DMS153 (cell line): ENCODE results near the gene PGBD4.
A peak's percentile ranks its signal among the peaks of the same experiment; 100 is the strongest.

Experiments
- DNase-seq: peaks from one replicate; lab custom pipeline; 2025; lab: John Stamatoyannopoulos, UW

PGBD4 gene

DNA sequence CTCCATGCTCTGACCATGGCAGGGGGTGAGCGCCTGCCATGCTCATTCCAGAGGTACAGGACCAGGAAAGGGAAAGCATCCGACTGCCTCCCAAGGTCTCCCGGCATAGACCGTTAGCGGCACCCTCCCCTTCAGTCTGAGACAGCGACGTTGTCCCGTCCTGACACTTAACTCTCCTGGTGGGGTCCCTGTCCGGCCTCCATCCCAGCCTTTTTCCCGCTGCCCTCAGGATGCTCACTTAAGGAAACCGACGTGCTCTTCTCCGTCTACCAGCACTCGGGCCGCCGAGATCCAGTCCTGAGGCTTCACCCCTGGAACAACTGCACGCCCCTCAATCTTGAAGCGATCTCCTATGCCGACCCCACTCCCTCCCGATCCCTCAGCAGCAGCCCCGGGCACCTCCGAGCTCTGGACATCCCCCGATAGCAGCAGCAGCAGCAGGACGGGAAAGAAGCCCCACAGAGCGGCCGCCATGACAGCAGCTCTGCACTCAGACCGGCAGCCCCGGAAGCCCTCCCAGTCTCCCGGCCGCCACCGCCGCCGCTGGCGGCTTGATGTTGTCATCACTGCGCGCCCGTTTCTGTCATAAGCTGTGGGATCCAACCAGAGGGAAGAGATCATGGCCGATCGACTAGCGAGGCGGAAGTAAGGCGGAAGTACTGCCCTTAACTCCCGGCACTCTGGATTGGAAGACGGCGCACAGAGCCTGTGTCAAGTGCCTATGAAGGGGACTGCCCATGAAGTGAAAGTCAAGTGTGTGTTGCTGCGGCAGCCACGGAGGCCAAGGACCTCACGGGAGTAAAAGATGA lies at the start of gene PGBD4, which contains the start of gene EMC7:
Gene PGBD4, plus strand, starts transcription at position 718 of the 809 bp plus-strand sequence. CDS start 449 bp downstream, outside the sequence.
Gene EMC7, minus strand, starts transcription at position 497 of the 809 bp plus-strand sequence. Its CDS starts 23 bp downstream, at position 474.
- DNase-seq, result peak; percentile 90

DNA sequence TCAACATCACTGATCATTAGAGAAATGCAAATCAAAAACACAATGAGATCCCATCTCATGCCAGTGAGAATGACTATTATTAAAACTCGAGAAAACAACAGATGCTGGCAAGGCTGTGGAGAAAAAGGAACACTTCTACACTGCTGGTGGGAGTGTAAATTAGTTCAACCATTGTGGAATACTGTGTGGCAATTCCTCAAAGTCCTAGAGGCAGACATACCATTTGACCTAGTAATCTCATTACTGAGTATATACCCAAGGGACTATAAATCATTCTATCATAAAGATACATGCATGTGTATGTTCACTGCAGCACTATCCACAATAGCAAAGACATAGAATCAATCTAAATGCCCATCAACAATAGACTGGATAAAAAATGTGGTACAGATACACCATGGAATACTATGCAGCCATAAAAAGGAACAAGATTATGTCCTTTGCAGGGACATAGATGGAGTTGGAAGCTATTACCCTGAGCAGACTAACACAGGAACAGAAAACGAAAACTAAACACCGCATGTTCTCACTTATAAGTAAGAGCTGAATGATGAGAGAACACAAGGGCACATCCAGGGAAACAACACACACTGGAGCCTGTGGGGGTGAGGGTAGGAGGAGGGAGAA lies 47.7 kb upstream of the PGBD4 start:
- DNase-seq, result no peak

DNA sequence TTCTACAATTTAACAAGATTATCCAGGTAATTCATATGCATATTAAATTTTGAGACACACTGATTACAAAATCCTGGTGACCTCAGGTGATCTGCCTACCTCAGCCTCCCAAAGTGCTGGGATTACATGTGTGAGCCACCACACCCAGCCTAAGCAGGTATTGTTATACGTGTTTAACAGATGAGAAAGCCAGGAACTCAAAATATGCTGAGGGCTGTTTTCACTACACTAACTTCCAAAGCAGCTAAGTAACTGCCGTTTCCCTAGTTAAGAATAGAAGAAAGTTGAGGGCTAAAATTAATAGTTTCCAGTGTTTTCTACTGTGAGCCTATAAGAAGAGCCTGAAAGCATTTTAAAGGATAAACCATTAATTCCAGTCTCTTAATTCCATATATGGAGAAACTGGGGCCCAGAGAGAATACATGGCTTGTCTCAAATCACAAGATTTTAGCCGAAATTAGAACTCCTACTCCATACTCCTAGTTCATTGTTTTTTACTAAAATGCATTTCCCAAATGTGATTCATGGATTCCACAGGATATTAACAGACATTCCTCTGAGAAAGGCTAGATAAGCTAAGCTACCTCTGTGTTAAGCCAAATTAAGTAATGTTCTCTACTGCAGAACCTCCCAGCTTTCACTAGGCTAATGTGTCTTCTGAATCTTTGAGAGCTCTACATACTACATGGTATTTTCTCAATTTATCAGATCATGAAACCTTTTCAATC lies 45.9 kb upstream of the PGBD4 start:
- no peak for DNase-seq

DNA sequence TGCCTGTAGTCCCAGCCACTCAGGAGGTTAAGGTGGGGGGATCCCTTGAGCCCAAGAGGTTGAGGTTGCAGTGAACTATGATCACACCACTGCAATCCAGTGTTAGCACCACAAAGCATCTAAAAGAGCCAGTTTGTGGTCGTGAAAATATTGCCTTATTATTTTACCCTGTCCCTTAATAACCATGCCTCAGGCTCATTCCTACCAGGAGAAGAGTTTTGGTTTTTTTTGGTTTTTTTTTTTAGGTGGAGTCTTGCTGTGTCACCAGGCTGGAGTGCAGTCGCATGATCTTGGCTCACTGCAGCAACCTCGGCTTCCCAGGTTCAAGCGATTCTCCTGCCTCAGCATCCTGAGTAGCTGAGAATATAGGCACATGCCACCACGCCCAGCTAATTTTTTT lies 45.0 kb upstream of the PGBD4 start:
- no peak for DNase-seq

DNA sequence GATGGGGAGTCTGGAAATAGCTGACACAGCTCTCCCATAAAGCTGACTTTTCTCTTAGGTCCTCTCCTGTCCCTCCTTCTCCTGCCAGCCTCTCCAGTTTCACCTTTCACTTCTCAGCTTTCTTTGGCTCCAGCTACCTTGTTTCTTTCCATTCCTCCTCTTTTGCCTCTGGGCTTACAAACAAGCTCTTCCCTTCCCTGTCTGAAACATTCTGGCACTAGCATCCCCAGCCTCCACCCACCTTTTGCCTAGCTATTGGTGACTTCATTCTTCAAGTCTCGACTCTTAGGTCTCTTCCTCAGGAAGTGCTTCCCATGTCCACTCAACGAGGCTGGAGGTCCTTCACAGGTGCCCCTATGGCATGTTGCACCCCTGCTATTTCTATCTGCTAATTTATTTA lies 42.4 kb upstream of the PGBD4 start:
- DNase-seq, result no peak

DNA sequence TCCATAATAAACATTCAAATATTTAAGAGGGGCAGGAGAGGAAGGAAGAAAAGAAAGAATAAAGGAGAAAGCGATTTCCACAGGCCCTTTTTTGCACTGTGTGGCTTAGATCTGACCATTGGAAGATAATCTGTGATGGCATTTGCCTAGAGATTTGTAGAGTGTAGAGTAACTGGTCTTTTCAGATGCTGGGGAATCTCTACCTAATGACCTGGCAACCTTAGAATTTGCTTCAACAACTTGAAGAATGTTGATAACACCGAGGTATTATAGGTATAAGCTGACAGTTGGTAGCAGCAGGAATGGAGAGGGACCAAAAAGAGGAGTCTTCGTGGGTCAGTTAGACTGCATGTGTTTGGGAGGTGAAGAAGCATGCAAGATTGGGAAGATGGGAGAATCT lies 41.9 kb upstream of the PGBD4 start:
- DNase-seq, result no peak

DNA sequence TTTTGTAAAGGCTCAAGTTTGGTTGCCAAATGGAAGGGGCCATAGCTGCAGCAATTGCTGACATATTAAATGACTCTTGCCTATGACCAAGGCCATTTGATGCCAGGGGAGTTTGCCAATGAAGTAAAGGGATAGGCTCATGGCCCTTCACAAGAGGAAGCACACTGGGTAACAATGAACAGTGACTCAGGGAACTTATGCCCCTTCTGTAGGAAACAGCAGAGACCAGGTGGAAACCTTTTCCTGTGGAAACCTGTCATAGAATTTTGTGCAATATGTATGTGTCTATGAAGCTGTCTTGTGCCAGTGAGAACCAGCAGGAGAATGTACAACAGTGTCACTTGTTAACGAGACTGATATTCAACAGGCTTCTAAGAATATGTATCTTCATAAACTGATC lies 37.4 kb upstream of the PGBD4 start:
- no peak for DNase-seq

DNA sequence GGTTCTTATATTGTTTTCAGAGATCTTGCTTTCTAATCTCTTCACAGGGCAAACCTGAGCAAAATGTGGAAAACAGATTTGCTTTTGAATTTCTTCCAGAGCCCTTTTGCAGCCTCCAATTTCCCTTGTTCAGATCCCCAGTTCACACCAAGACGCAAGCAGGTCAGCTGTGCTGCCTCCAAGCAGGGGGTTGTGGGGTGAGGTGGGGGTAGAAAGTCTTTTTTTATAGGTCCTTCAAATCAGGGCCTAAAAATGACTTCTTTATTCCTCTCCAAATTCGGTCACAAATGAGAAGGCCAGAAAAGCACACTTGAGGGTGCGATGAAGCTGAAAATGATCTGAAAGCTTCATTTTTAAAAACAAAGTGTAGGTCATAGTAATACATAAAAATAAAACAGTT lies 36.6 kb upstream of the PGBD4 start:
- no peak for DNase-seq

DNA sequence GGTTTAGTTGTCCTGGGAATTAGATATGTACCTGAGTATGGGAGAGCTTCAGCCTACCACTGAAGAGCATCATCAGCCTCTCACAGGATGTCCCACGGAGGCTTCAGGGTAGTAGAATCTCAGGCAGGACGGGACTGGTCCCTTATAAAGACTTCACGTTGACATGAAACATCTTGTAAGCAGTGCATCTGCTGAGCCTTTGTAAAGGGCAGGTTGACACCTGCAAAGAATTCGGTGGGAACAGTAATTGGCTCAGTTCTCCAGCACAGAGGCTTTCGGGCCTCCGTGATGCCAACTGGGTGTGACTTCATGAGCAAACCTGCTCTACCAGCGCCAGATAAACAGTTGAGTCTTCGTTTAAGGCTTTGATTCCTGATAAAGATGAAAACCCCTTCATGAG lies 35.9 kb upstream of the PGBD4 start:
- DNase-seq, result no peak

DNA sequence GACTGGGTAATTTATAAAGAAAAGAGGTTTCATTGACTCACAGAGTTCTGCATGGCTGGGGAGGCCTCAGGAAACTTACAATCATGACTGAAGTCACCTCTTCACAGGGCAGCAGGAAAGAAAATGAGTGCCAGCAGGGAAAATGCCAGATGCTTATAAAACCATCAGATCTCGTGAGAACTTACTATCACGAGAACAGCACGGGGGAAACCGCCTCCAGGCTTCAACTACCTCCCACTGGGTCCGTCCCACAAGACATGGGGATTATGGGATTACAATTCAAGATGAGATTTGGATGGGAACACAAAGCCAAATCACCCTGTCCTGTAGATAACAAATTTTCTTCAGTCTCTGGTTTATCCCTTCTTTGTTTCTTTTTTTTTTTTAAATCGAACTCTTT lies 31.9 kb upstream of the PGBD4 start:
- DNase-seq, result no peak

DNA sequence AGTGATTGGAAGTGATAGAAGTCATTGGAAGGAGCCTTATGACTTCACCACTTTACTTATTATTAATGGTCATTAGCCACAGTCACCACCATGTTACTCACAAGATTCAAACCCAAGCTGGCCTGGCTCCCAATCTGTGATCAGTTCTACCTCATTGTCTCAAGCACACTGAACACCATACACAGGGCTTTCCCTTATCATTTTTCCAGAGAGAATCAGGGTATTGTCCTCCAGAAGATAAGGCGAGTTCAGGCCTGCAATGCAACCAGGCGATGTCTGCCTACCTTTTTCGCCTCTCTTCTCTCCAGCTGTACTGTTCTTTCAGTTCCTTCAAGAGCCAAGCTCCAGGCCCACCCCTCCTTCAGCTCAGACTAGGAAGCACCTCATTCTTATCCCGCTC lies 25.1 kb upstream of the PGBD4 start:
- DNase-seq, result no peak

DNA sequence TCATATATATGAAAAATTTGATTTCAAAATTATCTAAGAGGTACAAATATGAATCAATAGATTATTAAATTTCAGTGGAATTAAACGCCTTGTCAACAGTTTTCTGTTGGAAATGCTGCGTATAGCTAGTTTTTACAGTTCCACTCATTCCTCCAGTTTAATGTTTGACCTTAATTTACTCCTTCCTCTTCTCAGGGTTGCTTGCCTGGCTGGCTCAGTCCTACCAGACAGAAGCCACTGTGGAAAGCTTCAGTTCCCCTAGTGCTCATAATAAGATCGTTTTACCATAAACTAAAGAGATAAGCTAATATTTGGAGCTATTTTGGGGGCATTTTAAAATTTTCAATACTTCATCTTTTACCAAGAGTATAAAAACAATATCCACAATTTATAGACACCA lies 23.0 kb upstream of the PGBD4 start:
- DNase-seq, result no peak

DNA sequence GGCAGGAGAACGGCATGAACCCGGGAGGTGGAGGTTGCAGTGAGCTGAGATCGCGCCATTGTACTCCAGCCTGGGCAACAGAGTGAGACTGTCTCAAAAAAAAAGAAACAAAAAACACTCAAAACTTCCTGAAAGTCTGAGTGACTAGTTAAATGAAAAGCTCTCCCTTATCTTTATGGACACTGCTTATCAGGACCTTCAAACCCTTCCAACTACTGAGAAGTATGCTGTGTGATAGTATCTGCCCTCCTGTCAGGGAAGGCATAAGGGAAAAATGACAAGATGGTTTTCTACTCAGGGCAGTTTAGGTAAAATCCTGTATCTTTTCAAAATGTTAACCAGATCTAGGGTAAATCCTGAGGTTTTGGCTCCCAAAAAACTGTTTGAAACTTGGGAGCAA lies 22.0 kb upstream of the PGBD4 start:
- DNase-seq, result no peak

DNA sequence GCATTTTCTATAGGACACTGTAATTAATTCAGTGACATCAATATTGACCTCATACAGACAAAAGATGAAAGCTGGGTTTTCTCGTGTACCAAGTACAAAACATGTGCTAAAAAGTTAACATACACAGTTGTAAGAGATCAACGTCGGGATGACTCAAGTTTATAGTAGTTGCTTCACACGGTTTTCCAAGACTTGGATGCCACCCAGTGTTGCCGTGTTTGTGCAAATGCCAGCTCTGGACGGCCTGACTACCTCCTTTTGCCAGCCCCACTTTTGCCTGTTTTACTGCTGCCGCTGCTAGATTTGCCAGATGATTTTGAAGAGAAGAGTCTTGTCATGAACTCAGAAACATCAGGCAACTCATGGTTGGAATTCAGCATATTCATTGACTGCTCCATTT lies 17.8 kb upstream of the PGBD4 start:
- DNase-seq, result no peak

DNA sequence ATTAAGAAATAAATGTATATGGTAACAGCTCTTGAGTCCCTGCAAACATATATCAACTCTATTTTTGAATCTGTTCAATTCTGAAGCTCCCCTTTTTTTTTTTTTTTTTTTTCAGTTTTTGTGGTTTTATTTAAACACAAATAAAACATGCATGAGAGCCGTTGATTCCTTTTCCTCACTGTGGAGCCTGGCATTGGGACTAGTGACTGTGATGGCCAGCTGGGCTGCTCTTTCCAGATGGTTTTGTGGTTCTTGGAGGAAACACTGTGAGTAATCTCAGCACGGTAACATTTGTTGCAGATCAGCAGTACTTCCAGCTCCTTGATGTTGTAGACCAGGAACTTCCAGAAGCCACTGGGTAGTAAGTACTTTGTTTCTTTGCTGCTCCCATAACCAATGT lies 16.1 kb upstream of the PGBD4 start:
- no peak for DNase-seq

DNA sequence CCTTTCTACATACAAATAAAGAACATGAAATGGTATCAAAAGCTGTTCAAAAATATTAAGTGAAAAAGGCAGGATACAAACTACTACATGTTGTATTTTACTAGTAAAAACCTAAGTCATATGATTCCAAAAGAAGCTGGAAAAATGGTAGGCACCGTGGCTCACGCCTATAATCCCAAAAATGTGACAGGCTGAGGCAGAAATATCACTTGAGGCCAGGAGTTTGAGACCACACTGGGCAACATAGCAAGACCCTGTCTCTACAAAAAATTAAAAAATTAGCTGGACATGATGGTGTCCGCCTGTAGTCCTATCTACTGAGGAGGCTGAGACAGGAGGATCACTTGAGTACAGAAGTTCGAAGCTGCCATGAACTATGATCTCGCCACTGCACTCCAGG lies 2.0 kb upstream of the PGBD4 start:
- DNase-seq, result no peak

DNA sequence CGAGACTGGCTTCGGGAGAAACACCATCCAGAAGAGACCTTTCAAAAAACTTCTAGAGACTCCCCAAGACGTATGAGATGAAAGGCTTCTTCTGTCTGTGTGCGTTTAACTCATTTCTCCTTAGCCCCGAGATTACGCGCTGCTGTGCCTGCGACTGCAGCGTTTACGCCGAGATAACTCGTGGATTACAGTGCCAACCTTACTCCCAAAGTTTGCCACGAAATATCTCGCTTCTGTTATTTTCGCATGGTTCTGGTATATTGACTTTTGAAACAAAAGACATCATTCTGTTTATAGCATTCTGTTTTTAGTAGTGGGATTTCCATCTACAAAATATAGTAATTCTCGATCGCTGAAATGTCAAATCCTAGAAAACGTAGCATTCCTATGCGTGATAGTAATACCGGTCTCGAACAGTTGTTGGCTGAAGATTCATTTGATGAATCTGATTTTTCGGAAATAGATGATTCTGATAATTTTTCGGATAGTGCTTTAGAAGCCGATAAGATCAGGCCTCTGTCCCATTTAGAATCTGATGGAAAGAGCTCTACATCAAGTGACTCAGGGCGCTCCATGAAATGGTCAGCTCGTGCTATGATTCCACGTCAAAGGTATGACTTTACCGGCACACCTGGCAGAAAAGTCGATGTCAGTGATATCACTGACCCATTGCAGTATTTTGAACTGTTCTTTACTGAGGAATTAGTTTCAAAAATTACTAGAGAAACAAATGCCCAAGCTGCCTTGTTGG lies 467 bp downstream of the PGBD4 start:
- no peak for DNase-seq

DNA sequence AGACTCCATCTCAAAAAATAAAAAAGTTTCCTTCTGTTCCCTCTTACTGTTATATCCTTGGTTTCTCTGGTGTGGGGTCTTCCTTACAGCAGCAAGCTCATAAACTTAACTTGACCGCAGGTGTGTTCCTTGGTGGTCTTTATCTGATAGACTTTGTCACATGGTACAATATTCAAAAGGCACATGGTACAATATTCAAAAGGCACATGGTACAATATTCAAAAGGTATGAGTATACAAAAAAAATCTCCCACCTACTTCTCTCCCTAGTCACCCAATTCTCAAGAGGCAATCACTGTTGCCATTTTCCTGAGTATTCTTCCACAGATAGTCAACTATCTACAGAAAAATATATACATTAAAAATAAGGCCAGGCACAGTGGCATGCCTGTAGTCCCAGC lies 4.5 kb downstream of the PGBD4 start:
- no peak for DNase-seq

DNA sequence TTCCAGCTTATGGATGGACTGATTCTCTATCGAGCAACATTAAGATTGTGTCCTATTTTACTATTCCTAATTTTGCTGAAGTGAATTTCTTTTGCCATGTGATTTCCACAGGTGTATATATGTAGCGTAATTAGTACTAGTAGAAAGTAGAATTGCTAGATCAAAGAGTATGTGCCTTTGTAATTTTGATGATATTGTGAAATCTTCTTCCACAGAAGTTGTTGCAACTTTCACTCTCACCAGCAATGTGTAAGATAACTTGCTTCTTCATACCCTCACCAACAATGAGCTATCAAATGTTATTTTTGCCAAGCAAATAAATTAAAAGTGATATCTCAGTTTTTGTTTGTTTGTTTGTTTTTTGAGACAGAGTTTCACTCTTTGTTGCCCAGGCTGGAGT lies 5.4 kb downstream of the PGBD4 start:
- no peak for DNase-seq

DNA sequence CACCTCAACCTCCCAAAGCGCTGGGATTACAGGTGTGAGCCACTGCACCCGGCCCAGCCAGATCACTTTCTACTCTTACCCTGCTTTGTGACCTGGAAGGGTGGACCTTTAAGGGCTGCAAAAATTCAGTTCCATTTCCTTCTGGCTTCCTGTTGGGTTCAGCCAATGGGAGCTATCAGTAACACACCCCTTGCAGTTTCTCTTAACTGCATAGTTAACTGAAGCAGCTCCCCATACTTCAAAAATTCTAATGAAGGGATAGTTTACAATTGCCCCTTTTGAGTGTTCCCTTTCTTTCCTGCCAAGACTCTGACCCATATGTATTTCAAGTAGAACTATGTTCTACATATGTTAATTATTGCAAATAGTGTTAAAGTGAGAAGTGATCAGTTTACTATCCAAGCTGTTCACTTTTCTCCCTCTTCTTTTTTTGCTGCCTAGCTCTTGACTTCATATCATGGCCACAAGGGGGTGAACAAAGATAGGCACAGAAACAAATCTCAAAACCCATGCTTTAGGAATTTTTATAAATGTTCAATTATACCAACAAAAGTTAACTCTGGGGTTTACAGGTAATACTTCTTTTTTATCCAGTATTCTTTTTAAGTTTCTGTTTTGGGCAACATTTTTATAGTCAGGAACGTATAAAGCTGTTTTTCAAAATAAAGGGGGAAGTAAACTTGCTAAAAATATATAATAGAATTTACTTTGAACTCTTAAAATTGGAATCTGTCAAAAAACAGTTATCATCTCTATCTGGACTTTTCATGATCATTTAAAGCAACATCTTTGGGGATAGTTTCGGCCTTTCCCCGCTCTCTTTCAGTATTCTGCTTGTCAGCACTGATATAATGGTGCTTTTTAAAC lies 8.1 kb downstream of the PGBD4 start:
- no peak for DNase-seq

DNA sequence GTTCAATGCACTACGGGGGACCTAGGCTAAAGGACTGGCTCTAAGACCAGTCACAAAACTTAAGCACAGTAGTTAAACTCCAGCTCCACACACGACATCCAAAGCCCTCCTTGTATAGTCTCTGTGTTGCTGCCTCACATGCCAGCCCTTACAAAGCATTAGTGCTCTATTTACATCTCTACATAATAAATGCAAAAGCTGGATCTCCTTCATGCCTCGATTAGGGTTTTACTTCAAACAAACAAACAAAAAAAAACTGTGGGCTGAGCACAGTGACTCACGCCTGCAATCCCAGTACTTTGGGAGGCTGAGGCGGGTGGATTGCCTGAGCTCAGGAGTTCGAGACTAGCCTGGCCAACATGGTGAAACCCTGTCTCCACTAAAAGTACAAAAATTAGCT lies 9.6 kb downstream of the PGBD4 start:
- no peak for DNase-seq
